Glutamatergic neuron (in vitro differentiated cells): ENCODE data around the gene ZMYND10. TPM values are rescaled to one million over a fixed set of nuclear protein-coding genes. Genes with fewer than 3 reads are reported as not detected.
A peak's percentile ranks its signal among the peaks of the same experiment; 100 is the strongest.

Source experiments
- DNase-seq: peaks from one replicate; pipeline ENCODE4 v3.0.0; 2022
- H3K27ac Mint-ChIP-seq: one replicate; pipeline ENCODE4 v1.8.0; 2020; ENCODE audit warnings: mild to moderate bottlenecking, mixed read lengths, inconsistent platforms; ENCODE audit not compliant: unreplicated experiment
- H3K27me3 Mint-ChIP-seq: one replicate; pipeline ENCODE4 v1.8.0; 2020; ENCODE audit warnings: mild to moderate bottlenecking, moderate library complexity, mixed read lengths, inconsistent platforms; ENCODE audit not compliant: unreplicated experiment
- H3K36me3 Mint-ChIP-seq: one replicate; pipeline ENCODE4 v1.8.0; 2020; ENCODE audit warnings: mild to moderate bottlenecking, mixed read lengths, inconsistent platforms; ENCODE audit not compliant: unreplicated experiment
- H3K4me1 Mint-ChIP-seq: one replicate; pipeline ENCODE4 v1.8.0; 2020; ENCODE audit warnings: mild to moderate bottlenecking, low read depth, mixed read lengths, inconsistent platforms; ENCODE audit not compliant: unreplicated experiment
- H3K4me3 Mint-ChIP-seq: one replicate; pipeline ENCODE4 v1.8.0; 2020; ENCODE audit warnings: mild to moderate bottlenecking, mixed read lengths, inconsistent platforms; ENCODE audit not compliant: unreplicated experiment
- H3K9me3 Mint-ChIP-seq: one replicate; pipeline ENCODE4 v1.8.0; 2020; ENCODE audit warnings: mild to moderate bottlenecking, moderate library complexity, mixed read lengths, inconsistent platforms; ENCODE audit not compliant: unreplicated experiment
- total RNA-seq: library from RNA; stranded (reverse); fragmentation: NEBNext Ultra II Directional; extraction: Animal tissue kit (Norgen Biotek cat#: 25700); gene quantifications from one replicate; pipeline ENCODE4 v1.2.1, GENCODE V29; 2021; ENCODE audit not compliant: unreplicated experiment
- TF ChIP-seq, protein P1 (sequence below): fragments of 200-600 bp; sonication (generic); IDR thresholded peaks from one replicate; pipeline ENCODE4 v1.5.0; 2021; ENCODE audit not compliant: partially characterized antibody, unreplicated experiment

Gene ZMYND10
- total RNA-seq, 1 donor from 2014 or later, result 1.3 TPM

DNA sequence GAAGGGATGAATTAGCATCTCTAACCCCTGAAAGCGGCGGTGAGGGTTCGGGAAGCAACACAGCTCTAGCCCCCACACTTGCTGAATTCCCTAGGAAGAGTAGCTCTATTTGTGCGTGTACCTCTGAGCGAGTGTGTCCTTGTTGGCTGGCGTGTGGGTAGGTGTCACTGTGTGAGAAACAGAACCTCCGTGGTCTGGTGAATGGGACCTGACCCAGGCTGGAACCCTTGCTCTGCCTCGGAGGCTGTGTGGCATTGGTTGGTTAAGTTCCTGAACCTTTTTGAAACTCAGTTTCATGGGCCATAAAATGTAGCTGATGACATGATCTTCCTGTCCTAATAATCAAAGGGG, 14.2 kb upstream of the ZMYND10 start:
- H3K36me3 Mint-ChIP-seq, result no peaks in the 10 kb centered on the region
- H3K27ac Mint-ChIP-seq, result peak overlapping the region; percentile 55
- DNase-seq, result no peak
- peaks cover 9% of the 10 kb centered on the region for H3K9me3 Mint-ChIP-seq
- peak overlapping the region; percentile 94 for H3K4me3 Mint-ChIP-seq
- H3K27me3 Mint-ChIP-seq, result peaks cover 6% of the 10 kb centered on the region
- H3K4me1 Mint-ChIP-seq, result peaks cover 14% of the 10 kb centered on the region
- TF ChIP-seq, protein P1, sequence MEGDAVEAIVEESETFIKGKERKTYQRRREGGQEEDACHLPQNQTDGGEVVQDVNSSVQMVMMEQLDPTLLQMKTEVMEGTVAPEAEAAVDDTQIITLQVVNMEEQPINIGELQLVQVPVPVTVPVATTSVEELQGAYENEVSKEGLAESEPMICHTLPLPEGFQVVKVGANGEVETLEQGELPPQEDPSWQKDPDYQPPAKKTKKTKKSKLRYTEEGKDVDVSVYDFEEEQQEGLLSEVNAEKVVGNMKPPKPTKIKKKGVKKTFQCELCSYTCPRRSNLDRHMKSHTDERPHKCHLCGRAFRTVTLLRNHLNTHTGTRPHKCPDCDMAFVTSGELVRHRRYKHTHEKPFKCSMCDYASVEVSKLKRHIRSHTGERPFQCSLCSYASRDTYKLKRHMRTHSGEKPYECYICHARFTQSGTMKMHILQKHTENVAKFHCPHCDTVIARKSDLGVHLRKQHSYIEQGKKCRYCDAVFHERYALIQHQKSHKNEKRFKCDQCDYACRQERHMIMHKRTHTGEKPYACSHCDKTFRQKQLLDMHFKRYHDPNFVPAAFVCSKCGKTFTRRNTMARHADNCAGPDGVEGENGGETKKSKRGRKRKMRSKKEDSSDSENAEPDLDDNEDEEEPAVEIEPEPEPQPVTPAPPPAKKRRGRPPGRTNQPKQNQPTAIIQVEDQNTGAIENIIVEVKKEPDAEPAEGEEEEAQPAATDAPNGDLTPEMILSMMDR, result no peak

- TF ChIP-seq, protein P1, result no peak
- Mint-ChIP-seq H3K9me3 (peaks cover 9% of the 10 kb centered on the region), H3K4me3 (peak within 1 kb of the TSS; percentile 94), H3K27ac (peak within 1 kb of the TSS; percentile 76), H3K36me3 (no peaks in the 10 kb centered on the region), H3K4me1 (peaks cover 14% of the 10 kb centered on the region), H3K27me3 (peaks cover 6% of the 10 kb centered on the region)
- DNase-seq, result peak; percentile 93
Measured at GRCh38 chr3:50358911-50359759, 13.6 kb upstream of the ZMYND10 start, which contains the start of gene TMEM115. Gene TMEM115, minus strand, starts transcription at chr3:50359521. Its CDS starts 458 bp downstream, at chr3:50359063.

- no peak for DNase-seq
- H3K27me3 Mint-ChIP-seq, result peaks cover 4% of the 10 kb centered on the region
- H3K9me3 Mint-ChIP-seq, result peaks cover 9% of the 10 kb centered on the region
- peaks cover 14% of the 10 kb centered on the region for H3K4me1 Mint-ChIP-seq
- H3K4me3 Mint-ChIP-seq, result peak overlapping the region; percentile 94
- H3K27ac Mint-ChIP-seq, result peak overlapping the region; percentile 75
- H3K36me3 Mint-ChIP-seq, result no peaks in the 10 kb centered on the region
- TF ChIP-seq, protein P1, result no peak
Measured at GRCh38 chr3:50358355-50358910, 12.9 kb upstream of the ZMYND10 start.

GRCh38 chr3:50357481-50357880, 11.9 kb upstream of the ZMYND10 start:
- peaks cover 14% of the 10 kb centered on the region for H3K4me1 Mint-ChIP-seq
- TF ChIP-seq, protein P1, result no peak

GRCh38 chr3:50356553-50356952, 11.0 kb upstream of the ZMYND10 start:
- H3K27me3 Mint-ChIP-seq, result peaks cover 2% of the 10 kb centered on the region
- H3K4me3 Mint-ChIP-seq, result peak overlapping the region; percentile 94
- TF ChIP-seq, protein P1, result no peak
- H3K27ac Mint-ChIP-seq, result no peak overlapping the region
- DNase-seq, result no peak
- peaks cover 7% of the 10 kb centered on the region for H3K9me3 Mint-ChIP-seq
- no peaks in the 10 kb centered on the region for H3K36me3 Mint-ChIP-seq
- H3K4me1 Mint-ChIP-seq, result peaks cover 15% of the 10 kb centered on the region

More at GRCh38 chr3:50357481-50357880, 11.9 kb upstream of the ZMYND10 start:
- Mint-ChIP-seq H3K9me3 (peaks cover 8% of the 10 kb centered on the region), H3K27ac (peak overlapping the region; percentile 48), H3K36me3 (no peaks in the 10 kb centered on the region), H3K4me3 (peak overlapping the region; percentile 94), H3K27me3 (peaks cover 2% of the 10 kb centered on the region)
- no peak for DNase-seq
